ENCODE results near the gene ADAMTS8.

DNA sequence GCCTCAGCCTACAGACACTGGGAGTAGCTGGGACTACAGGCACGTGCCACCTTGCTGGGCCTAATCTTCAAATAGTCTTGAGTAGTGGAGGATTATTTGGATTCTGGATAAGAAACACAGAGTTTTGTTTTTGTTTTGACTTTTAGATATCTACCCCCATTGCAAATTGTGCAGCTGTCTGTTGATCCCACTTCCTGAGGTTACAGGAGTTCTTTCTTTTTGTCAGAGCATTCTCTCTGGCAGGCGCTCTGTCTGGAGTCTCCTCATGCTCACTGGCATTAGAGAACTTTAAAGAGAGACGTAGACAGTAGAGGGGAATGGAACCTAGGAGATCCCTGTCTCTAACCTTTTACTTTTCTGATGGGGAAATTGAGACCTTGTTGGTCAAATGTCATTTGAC, 7.8 kb upstream of the ADAMTS8 start:
- no peak for TF ChIP-seq YY1 (IDR thresholded peaks at IDR 0.05; ENCODE audit: borderline replicate concordance in 1 of 3, control insufficient read depth in 1 of 3, extremely low read depth in 1 of 3, insufficient read depth in 3 of 3, insufficient read length in 1 of 3, insufficient replicate concordance in 2 of 3, low read depth in 1 of 3, low read length in 2 of 3)
- no peak for TF ChIP-seq NR3C1 (CRISPR knock-in tag; IDR thresholded peaks at IDR 0.05)
- TF ChIP-seq ZKSCAN1 (IDR thresholded peaks at IDR 0.05; ENCODE audit: low read depth, low read length): no peak
- TF ChIP-seq, protein P1, sequence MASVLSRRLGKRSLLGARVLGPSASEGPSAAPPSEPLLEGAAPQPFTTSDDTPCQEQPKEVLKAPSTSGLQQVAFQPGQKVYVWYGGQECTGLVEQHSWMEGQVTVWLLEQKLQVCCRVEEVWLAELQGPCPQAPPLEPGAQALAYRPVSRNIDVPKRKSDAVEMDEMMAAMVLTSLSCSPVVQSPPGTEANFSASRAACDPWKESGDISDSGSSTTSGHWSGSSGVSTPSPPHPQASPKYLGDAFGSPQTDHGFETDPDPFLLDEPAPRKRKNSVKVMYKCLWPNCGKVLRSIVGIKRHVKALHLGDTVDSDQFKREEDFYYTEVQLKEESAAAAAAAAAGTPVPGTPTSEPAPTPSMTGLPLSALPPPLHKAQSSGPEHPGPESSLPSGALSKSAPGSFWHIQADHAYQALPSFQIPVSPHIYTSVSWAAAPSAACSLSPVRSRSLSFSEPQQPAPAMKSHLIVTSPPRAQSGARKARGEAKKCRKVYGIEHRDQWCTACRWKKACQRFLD (CRISPR knock-in tag; IDR thresholded peaks at IDR 0.05): no peak
- TF ChIP-seq, protein P2, sequence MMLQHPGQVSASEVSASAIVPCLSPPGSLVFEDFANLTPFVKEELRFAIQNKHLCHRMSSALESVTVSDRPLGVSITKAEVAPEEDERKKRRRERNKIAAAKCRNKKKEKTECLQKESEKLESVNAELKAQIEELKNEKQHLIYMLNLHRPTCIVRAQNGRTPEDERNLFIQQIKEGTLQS (IDR thresholded peaks at IDR 0.05): no peak
- TF ChIP-seq, protein P2 (CRISPR knock-in tag; conservative IDR thresholded peaks at IDR 0.05): no peak
- TF ChIP-seq POLR2A (conservative IDR thresholded peaks at IDR 0.05): no peak
- TF ChIP-seq, protein P3, sequence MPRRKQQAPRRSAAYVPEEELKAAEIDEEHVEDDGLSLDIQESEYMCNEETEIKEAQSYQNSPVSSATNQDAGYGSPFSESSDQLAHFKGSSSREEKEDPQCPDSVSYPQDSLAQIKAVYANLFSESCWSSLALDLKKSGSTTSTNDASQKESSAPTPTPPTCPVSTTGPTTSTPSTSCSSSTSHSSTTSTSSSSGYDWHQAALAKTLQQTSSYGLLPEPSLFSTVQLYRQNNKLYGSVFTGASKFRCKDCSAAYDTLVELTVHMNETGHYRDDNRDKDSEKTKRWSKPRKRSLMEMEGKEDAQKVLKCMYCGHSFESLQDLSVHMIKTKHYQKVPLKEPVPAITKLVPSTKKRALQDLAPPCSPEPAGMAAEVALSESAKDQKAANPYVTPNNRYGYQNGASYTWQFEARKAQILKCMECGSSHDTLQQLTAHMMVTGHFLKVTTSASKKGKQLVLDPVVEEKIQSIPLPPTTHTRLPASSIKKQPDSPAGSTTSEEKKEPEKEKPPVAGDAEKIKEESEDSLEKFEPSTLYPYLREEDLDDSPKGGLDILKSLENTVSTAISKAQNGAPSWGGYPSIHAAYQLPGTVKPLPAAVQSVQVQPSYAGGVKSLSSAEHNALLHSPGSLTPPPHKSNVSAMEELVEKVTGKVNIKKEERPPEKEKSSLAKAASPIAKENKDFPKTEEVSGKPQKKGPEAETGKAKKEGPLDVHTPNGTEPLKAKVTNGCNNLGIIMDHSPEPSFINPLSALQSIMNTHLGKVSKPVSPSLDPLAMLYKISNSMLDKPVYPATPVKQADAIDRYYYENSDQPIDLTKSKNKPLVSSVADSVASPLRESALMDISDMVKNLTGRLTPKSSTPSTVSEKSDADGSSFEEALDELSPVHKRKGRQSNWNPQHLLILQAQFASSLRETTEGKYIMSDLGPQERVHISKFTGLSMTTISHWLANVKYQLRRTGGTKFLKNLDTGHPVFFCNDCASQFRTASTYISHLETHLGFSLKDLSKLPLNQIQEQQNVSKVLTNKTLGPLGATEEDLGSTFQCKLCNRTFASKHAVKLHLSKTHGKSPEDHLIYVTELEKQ (CRISPR knock-in tag; IDR thresholded peaks at IDR 0.05): no peak
- TF ChIP-seq, protein P4, sequence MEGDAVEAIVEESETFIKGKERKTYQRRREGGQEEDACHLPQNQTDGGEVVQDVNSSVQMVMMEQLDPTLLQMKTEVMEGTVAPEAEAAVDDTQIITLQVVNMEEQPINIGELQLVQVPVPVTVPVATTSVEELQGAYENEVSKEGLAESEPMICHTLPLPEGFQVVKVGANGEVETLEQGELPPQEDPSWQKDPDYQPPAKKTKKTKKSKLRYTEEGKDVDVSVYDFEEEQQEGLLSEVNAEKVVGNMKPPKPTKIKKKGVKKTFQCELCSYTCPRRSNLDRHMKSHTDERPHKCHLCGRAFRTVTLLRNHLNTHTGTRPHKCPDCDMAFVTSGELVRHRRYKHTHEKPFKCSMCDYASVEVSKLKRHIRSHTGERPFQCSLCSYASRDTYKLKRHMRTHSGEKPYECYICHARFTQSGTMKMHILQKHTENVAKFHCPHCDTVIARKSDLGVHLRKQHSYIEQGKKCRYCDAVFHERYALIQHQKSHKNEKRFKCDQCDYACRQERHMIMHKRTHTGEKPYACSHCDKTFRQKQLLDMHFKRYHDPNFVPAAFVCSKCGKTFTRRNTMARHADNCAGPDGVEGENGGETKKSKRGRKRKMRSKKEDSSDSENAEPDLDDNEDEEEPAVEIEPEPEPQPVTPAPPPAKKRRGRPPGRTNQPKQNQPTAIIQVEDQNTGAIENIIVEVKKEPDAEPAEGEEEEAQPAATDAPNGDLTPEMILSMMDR (IDR thresholded peaks at IDR 0.05 in 2 of 3, conservative IDR thresholded peaks at IDR 0.05 in 1 of 3; ENCODE audit: insufficient read depth in 2 of 3, low read depth in 1 of 3, low read length in 3 of 3): no peak
- no peak for TF ChIP-seq ATF7 (IDR thresholded peaks at IDR 0.05)
- TF ChIP-seq ELF4 (CRISPR knock-in tag; IDR thresholded peaks at IDR 0.05): no peak
- no peak for TF ChIP-seq FOXP1 (CRISPR knock-in tag; IDR thresholded peaks at IDR 0.05)
- TF ChIP-seq, protein P5, sequence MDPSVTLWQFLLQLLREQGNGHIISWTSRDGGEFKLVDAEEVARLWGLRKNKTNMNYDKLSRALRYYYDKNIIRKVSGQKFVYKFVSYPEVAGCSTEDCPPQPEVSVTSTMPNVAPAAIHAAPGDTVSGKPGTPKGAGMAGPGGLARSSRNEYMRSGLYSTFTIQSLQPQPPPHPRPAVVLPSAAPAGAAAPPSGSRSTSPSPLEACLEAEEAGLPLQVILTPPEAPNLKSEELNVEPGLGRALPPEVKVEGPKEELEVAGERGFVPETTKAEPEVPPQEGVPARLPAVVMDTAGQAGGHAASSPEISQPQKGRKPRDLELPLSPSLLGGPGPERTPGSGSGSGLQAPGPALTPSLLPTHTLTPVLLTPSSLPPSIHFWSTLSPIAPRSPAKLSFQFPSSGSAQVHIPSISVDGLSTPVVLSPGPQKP (CRISPR knock-in tag; IDR thresholded peaks at IDR 0.05): no peak
